Measurements from ENCODE around the gene SMOC2.

The SMOC2 gene

DNA sequence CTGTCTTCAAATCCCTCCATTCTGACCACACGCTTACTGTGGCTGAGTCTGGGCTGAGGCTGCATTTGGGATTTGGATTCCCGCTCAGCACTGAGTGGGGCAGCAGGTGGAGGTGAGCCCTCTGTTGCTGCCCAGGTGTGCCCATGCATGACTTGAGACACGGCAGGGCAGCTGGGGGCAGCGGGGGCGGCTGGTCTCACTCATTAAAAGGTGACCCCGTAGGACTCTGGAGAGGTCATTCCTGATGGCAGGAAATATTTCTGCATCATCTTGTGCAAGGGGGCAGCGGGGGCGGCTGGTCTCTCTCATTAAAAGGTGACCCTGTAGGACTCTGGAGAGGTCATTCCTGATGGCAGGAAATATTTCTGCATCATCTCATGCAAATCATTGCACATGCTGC is 49.8 kb downstream of the SMOC2 start:
- Histone ChIP-seq H2BK15ac (replicated peaks; ENCODE audit: low read depth) (no peak overlapping the region), H3K79me1 (ENCODE audit: low read length) (no peaks in the 10 kb centered on the region), H3K4me3 (ENCODE audit: low read length) (no peak overlapping the region), H3K4ac (ENCODE audit: low read depth, low read length) (no peak overlapping the region), H4K8ac (ENCODE audit: low read depth, low read length) (no peak overlapping the region), H3K4me2 (ENCODE audit: low read length) (no peak overlapping the region), H3K18ac (ENCODE audit: low read length) (no peak overlapping the region), H2BK5ac (ENCODE audit: low read length) (no peak overlapping the region), H3K36me3 (ENCODE audit: control insufficient read depth, insufficient read depth, low read length) (no peaks in the 10 kb centered on the region), H3K27me3 (ENCODE audit: insufficient read depth, low read length, poor library complexity) (no peaks in the 10 kb centered on the region), H3K23ac (ENCODE audit: low read length) (no peak overlapping the region), H3K4me1 (ENCODE audit: control insufficient read depth, low read depth, low read length) (no peaks in the 10 kb centered on the region), H2BK120ac (ENCODE audit: low read depth, low read length) (no peak overlapping the region), H3K79me2 (ENCODE audit: control insufficient read depth, insufficient read depth, low read length) (no peaks in the 10 kb centered on the region), H3K9ac (ENCODE audit: low read length) (no peak overlapping the region), H2AK5ac (ENCODE audit: low read length) (no peak overlapping the region), H4K5ac (ENCODE audit: low read length) (no peak overlapping the region), H3K56ac (ENCODE audit: low read length) (no peak overlapping the region), H3K27ac (ENCODE audit: low read depth, low read length) (no peak overlapping the region)
- WGBS (ENCODE audit: extremely low coverage, insufficient coverage, low lambda C conversion rate): no CpG with 5 or more reads among the region's 8 CpGs
- DNase-seq: no peak

DNA sequence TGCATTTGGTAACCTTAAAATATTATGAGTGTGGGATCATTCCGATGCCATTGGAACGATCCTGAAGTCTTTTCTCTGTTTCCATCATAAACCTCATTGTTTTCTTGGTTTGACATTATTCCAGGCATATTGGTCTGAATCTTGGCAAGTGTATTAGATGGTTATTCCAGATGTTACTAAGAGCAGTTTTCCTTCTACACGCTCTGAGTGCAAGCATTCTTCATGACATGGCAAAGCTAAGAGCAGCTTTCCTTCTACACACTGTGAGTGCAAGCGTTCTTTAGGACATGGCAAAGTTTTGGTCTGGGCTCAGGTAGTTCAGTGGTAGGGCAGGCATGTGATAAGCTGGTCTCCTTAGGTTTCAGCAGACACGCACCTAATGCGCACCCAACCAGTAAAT is 53.0 kb downstream of the SMOC2 start:
- Histone ChIP-seq H3K4me3 (ENCODE audit: low read length) (no peak overlapping the region), H3K4me1 (ENCODE audit: control insufficient read depth, low read depth, low read length) (no peaks in the 10 kb centered on the region), H3K79me2 (ENCODE audit: control insufficient read depth, insufficient read depth, low read length) (no peaks in the 10 kb centered on the region), H2AK5ac (ENCODE audit: low read length) (no peak overlapping the region), H4K5ac (ENCODE audit: low read length) (no peak overlapping the region), H3K36me3 (ENCODE audit: control insufficient read depth, insufficient read depth, low read length) (no peaks in the 10 kb centered on the region), H3K56ac (ENCODE audit: low read length) (no peak overlapping the region), H3K18ac (ENCODE audit: low read length) (no peak overlapping the region), H3K79me1 (ENCODE audit: low read length) (no peaks in the 10 kb centered on the region), H3K27me3 (ENCODE audit: insufficient read depth, low read length, poor library complexity) (no peaks in the 10 kb centered on the region), H4K8ac (ENCODE audit: low read depth, low read length) (no peak overlapping the region), H3K4ac (ENCODE audit: low read depth, low read length) (no peak overlapping the region), H2BK15ac (replicated peaks; ENCODE audit: low read depth) (no peak overlapping the region), H3K4me2 (ENCODE audit: low read length) (no peak overlapping the region), H3K23ac (ENCODE audit: low read length) (no peak overlapping the region), H2BK120ac (ENCODE audit: low read depth, low read length) (no peak overlapping the region), H3K9ac (ENCODE audit: low read length) (no peak overlapping the region), H3K27ac (ENCODE audit: low read depth, low read length) (no peak overlapping the region), H2BK5ac (ENCODE audit: low read length) (no peak overlapping the region)
- no peak for DNase-seq
- no CpG with 5 or more reads among the region's 6 CpGs for WGBS (ENCODE audit: extremely low coverage, insufficient coverage, low lambda C conversion rate)

DNA sequence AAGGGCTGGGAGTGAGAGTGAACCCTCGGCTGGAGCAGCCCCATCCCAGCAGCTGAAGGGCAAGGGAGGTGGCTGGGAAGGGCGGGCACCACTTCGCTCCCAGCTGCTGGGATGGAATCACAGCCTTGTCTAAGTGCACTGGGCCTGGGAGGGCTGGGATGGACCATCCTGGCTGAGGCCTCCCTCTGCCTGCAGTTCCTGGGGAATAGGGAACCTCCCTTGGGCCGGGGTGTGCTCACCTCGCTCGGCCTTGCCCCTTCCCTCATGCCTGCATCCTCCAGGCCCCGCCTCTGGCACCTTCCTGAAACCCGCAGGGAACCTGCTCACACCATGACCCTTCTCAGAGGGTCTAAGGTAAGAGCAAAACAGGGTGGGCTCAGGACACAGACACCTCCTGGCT is 53.7 kb downstream of the SMOC2 start:
- no peak overlapping the region for H2BK5ac ChIP-seq (ENCODE audit: low read length)
- H3K36me3 ChIP-seq (ENCODE audit: control insufficient read depth, insufficient read depth, low read length): no peaks in the 10 kb centered on the region
- H3K4ac ChIP-seq (ENCODE audit: low read depth, low read length): no peak overlapping the region
- no peak overlapping the region for H3K4me2 ChIP-seq (ENCODE audit: low read length)
- no peak overlapping the region for H4K5ac ChIP-seq (ENCODE audit: low read length)
- no peak overlapping the region for H3K4me3 ChIP-seq (ENCODE audit: low read length)
- H4K8ac ChIP-seq (ENCODE audit: low read depth, low read length): no peak overlapping the region
- H3K4me1 ChIP-seq (ENCODE audit: control insufficient read depth, low read depth, low read length): no peaks in the 10 kb centered on the region
- H2AK5ac ChIP-seq (ENCODE audit: low read length): no peak overlapping the region
- no peak for DNase-seq
- no peak overlapping the region for H3K56ac ChIP-seq (ENCODE audit: low read length)
- no peak overlapping the region for H2BK120ac ChIP-seq (ENCODE audit: low read depth, low read length)
- no peaks in the 10 kb centered on the region for H3K27me3 ChIP-seq (ENCODE audit: insufficient read depth, low read length, poor library complexity)
- no peak overlapping the region for H2BK15ac ChIP-seq (replicated peaks; ENCODE audit: low read depth)
- H3K79me2 ChIP-seq (ENCODE audit: control insufficient read depth, insufficient read depth, low read length): no peaks in the 10 kb centered on the region
- no peak overlapping the region for H3K9ac ChIP-seq (ENCODE audit: low read length)
- no peak overlapping the region for H3K23ac ChIP-seq (ENCODE audit: low read length)
- H3K18ac ChIP-seq (ENCODE audit: low read length): no peak overlapping the region
- no peak overlapping the region for H3K27ac ChIP-seq (ENCODE audit: low read depth, low read length)
- no peaks in the 10 kb centered on the region for H3K79me1 ChIP-seq (ENCODE audit: low read length)
- no CpG with 5 or more reads among the region's 8 CpGs for WGBS (ENCODE audit: extremely low coverage, insufficient coverage, low lambda C conversion rate)

DNA sequence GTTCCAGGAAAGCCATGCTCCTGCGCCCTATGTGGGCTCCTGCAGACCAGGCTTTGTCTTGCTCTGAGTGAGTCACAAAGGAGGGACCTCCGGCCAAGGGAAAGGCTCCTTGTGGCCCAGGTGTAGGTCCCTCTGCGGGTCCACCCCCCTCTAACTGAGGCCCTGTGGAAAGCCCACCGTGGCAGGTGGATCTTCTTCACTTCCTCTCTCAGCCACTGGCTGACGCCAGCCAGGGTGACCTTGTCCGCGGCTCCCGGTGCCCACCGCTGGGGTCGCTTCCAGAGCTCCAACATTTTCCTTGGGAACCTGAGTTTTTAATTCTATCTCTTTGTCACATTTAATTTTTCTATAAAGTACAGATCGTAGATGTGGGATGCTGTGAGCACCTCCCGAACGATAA is 54.1 kb downstream of the SMOC2 start:
- no peak overlapping the region for H3K56ac ChIP-seq (ENCODE audit: low read length)
- H2AK5ac ChIP-seq (ENCODE audit: low read length): no peak overlapping the region
- no peak overlapping the region for H3K4ac ChIP-seq (ENCODE audit: low read depth, low read length)
- H3K36me3 ChIP-seq (ENCODE audit: control insufficient read depth, insufficient read depth, low read length): no peaks in the 10 kb centered on the region
- H3K4me3 ChIP-seq (ENCODE audit: low read length): no peak overlapping the region
- no peak overlapping the region for H3K23ac ChIP-seq (ENCODE audit: low read length)
- H3K79me2 ChIP-seq (ENCODE audit: control insufficient read depth, insufficient read depth, low read length): no peaks in the 10 kb centered on the region
- H3K4me1 ChIP-seq (ENCODE audit: control insufficient read depth, low read depth, low read length): no peaks in the 10 kb centered on the region
- H3K27ac ChIP-seq (ENCODE audit: low read depth, low read length): no peak overlapping the region
- no peak overlapping the region for H4K5ac ChIP-seq (ENCODE audit: low read length)
- no peaks in the 10 kb centered on the region for H3K79me1 ChIP-seq (ENCODE audit: low read length)
- no peak overlapping the region for H4K8ac ChIP-seq (ENCODE audit: low read depth, low read length)
- WGBS (ENCODE audit: extremely low coverage, insufficient coverage, low lambda C conversion rate): no CpG with 5 or more reads among the region's 13 CpGs
- no peak overlapping the region for H3K4me2 ChIP-seq (ENCODE audit: low read length)
- no peak overlapping the region for H2BK120ac ChIP-seq (ENCODE audit: low read depth, low read length)
- H3K27me3 ChIP-seq (ENCODE audit: insufficient read depth, low read length, poor library complexity): no peaks in the 10 kb centered on the region
- no peak overlapping the region for H3K9ac ChIP-seq (ENCODE audit: low read length)
- H2BK15ac ChIP-seq (replicated peaks; ENCODE audit: low read depth): no peak overlapping the region
- H2BK5ac ChIP-seq (ENCODE audit: low read length): no peak overlapping the region
- no peak overlapping the region for H3K18ac ChIP-seq (ENCODE audit: low read length)
- DNase-seq: no peak

DNA sequence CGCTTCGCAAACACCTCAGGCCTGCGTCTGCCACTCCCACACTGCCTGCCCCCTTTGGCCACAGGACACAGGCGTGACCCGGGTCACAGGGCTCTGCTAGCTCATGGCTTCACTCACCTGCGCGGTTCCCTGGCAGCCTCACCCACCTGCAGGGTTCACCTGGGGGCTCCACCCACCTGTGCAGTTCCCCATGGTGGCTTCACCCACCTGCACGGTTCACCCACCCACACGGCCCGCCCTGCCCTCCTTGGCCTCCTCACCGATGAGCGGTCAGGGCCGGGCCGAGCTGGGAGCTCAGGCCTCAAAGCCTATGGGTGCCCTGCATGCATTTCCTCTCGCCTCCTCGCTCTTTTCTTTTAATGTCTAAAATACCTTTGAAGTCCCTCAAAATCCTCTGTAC is 54.7 kb downstream of the SMOC2 start:
- Histone ChIP-seq H3K79me1 (ENCODE audit: low read length) (no peaks in the 10 kb centered on the region), H3K9ac (ENCODE audit: low read length) (no peak overlapping the region), H3K18ac (ENCODE audit: low read length) (no peak overlapping the region), H2AK5ac (ENCODE audit: low read length) (no peak overlapping the region), H2BK15ac (replicated peaks; ENCODE audit: low read depth) (no peak overlapping the region), H2BK5ac (ENCODE audit: low read length) (no peak overlapping the region), H3K4me1 (ENCODE audit: control insufficient read depth, low read depth, low read length) (no peaks in the 10 kb centered on the region), H3K36me3 (ENCODE audit: control insufficient read depth, insufficient read depth, low read length) (no peaks in the 10 kb centered on the region), H2BK120ac (ENCODE audit: low read depth, low read length) (no peak overlapping the region), H3K4ac (ENCODE audit: low read depth, low read length) (no peak overlapping the region), H3K4me3 (ENCODE audit: low read length) (no peak overlapping the region), H3K27me3 (ENCODE audit: insufficient read depth, low read length, poor library complexity) (no peaks in the 10 kb centered on the region), H3K56ac (ENCODE audit: low read length) (no peak overlapping the region), H3K27ac (ENCODE audit: low read depth, low read length) (no peak overlapping the region), H3K4me2 (ENCODE audit: low read length) (no peak overlapping the region), H3K79me2 (ENCODE audit: control insufficient read depth, insufficient read depth, low read length) (no peaks in the 10 kb centered on the region), H3K23ac (ENCODE audit: low read length) (no peak overlapping the region), H4K5ac (ENCODE audit: low read length) (no peak overlapping the region), H4K8ac (ENCODE audit: low read depth, low read length) (no peak overlapping the region)
- WGBS (ENCODE audit: extremely low coverage, insufficient coverage, low lambda C conversion rate): no CpG with 5 or more reads among the region's 16 CpGs
- DNase-seq: no peak

GRCh38 chr6:168496139-168496996 is 55.4 kb downstream of the SMOC2 start:
- Histone ChIP-seq H2BK120ac (ENCODE audit: low read depth, low read length) (no peak overlapping the region), H3K27ac (ENCODE audit: low read depth, low read length) (no peak overlapping the region), H3K36me3 (ENCODE audit: control insufficient read depth, insufficient read depth, low read length) (no peaks in the 10 kb centered on the region), H3K4me1 (ENCODE audit: control insufficient read depth, low read depth, low read length) (no peaks in the 10 kb centered on the region), H3K4me2 (ENCODE audit: low read length) (no peak overlapping the region), H4K5ac (ENCODE audit: low read length) (no peak overlapping the region), H3K4me3 (ENCODE audit: low read length) (no peak overlapping the region), H3K27me3 (ENCODE audit: insufficient read depth, low read length, poor library complexity) (no peaks in the 10 kb centered on the region), H2BK5ac (ENCODE audit: low read length) (no peak overlapping the region), H4K8ac (ENCODE audit: low read depth, low read length) (no peak overlapping the region), H2AK5ac (ENCODE audit: low read length) (no peak overlapping the region), H3K4ac (ENCODE audit: low read depth, low read length) (no peak overlapping the region), H3K18ac (ENCODE audit: low read length) (no peak overlapping the region), H3K79me2 (ENCODE audit: control insufficient read depth, insufficient read depth, low read length) (no peaks in the 10 kb centered on the region), H3K56ac (ENCODE audit: low read length) (no peak overlapping the region), H2BK15ac (replicated peaks; ENCODE audit: low read depth) (no peak overlapping the region), H3K9ac (ENCODE audit: low read length) (no peak overlapping the region), H3K23ac (ENCODE audit: low read length) (no peak overlapping the region), H3K79me1 (ENCODE audit: low read length) (no peaks in the 10 kb centered on the region)
- DNase-seq: peak; percentile 28
- no CpG with 5 or more reads among the region's 24 CpGs for WGBS (ENCODE audit: extremely low coverage, insufficient coverage, low lambda C conversion rate)

Data from mesendoderm (in vitro differentiated cells).